Activated CD4-positive, alpha-beta T cell treated with anti-CD3 and anti-CD28 coated beads for 36 hours (primary cell): ENCODE measurements around the gene SELENOS. TPM values are rescaled to one million over a fixed set of nuclear protein-coding genes. Genes with fewer than 3 reads are reported as not detected.

Source experiments
- ATAC-seq: fragments of 200-7000 bp; cut with Tn5 transposase; one replicate; pipeline ENCODE4 v1.10.0; 2021; ENCODE audit warnings: mild to moderate bottlenecking, moderate library complexity
- CTCF ChIA-PET: fragments of 350-600 bp; sonication (Branson Sonifier 250); formaldehyde crosslinking; loops from one replicate; lab custom pipeline; 2021; ENCODE audit warnings: antibody characterized with exemption; lab: Charles Lee
- POLR2A ChIA-PET: fragments of 350-600 bp; sonication (Branson Sonifier 250); formaldehyde crosslinking; loops from one replicate; lab custom pipeline; 2021; ENCODE audit warnings: antibody characterized with exemption, inconsistent platforms; lab: Charles Lee
- DNase-seq: peaks from one replicate; pipeline ENCODE4 v3.0.0-alpha.2; 2020
- H3K27ac Mint-ChIP-seq: one replicate; pipeline ENCODE4 v1.8.0; 2021; ENCODE audit warnings: mixed read lengths
- H3K27me3 Mint-ChIP-seq: one replicate; pipeline ENCODE4 v1.8.0; 2021; ENCODE audit warnings: mixed read lengths
- H3K36me3 Mint-ChIP-seq: one replicate; pipeline ENCODE4 v1.8.0; 2021; ENCODE audit warnings: low read depth, mixed read lengths
- H3K4me1 Mint-ChIP-seq: one replicate; pipeline ENCODE4 v1.8.0; 2021; ENCODE audit warnings: mixed read lengths
- H3K4me3 Mint-ChIP-seq: one replicate; pipeline ENCODE4 v1.8.0; 2021; ENCODE audit warnings: mild to moderate bottlenecking, moderate library complexity, mixed read lengths
- H3K9me3 Mint-ChIP-seq: one replicate; pipeline ENCODE4 v1.8.0; 2021; ENCODE audit warnings: low read depth, mixed read lengths
- intact Hi-C, 2 experiments: fragments of 100-400 bp; cut with DNase I in 1 of 2; cut with micrococcal nuclease in 1 of 2; formaldehyde crosslinking; loops; one replicate each; pipeline versions ENCODE4 v1.14.2 to v1.15.1; 2022 to 2024; cut with DNase I, micrococcal nuclease
- total RNA-seq, 2 experiments: library from RNA; stranded (reverse); gene quantifications; one replicate each; pipeline ENCODE4 v1.2.3, GENCODE V29; 2021

SELENOS gene
- total RNA-seq, 2 experiments from 2014 or later = 14.5 to 20.8 TPM

DNA sequence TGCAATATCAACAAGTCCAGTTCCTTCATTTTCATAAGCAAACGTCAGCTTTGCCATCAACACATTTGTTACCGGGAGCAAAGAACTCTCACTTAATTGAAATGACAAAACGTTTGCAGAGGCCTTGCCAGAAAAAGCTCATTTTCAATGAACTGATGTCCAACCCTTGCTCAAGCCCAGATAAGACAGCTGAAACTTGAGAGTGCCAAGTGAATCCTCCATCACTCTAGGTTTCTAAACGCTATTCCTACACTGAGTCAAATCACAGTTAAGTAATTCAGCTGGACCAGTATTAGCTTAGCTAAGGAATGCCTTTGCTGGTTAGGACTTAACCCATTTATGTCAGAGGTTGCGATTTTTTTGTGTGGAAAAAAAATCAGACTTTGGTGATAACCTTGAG, 36.9 kb downstream of the SELENOS start:
- ATAC-seq = no peak
- ChIA-PET POLR2A (interaction anchor here (1.2 kb wide), 1 partner anchor 35 kb away, joined by 3 read pairs; no protein-coding TSS in a partner anchor), CTCF (interaction anchor here (0.6 to 2.2 kb wide), 9 partner anchors 9 to 232 kb away, joined by 3 to 6 read pairs (median 4); no protein-coding TSS in a partner anchor)
- peaks cover 31% of the 10 kb centered on the region for H3K36me3 Mint-ChIP-seq
- DNase-seq = no peak
- H3K9me3 Mint-ChIP-seq = no peaks in the 10 kb centered on the region
- H3K4me3 Mint-ChIP-seq = no peak overlapping the region
- intact Hi-C loops = no loop called here
- peak overlapping the region; percentile 76 for H3K27ac Mint-ChIP-seq
- H3K4me1 Mint-ChIP-seq = peaks cover 77% of the 10 kb centered on the region
- no peaks in the 10 kb centered on the region for H3K27me3 Mint-ChIP-seq

DNA sequence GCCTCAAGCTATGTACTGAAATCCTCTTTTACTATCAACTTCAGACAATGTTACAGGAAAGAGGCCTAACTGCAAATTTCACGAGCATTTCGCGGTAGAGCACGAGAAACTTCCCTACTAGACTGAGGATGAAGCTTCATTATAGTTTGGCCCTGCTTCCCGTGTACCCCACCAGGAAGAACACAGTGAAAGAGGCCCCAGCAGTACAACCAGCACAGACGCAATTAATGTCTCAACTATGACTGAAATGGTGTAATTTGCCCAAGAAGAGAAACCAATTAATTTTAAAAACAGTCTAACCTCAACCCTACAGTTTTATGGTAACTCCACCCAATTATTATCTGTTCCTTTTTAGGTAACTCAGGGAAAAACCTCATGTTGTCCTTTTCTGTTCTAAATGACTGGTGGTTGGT, 37.6 kb downstream of the SELENOS start:
- Mint-ChIP-seq H3K27ac (peak overlapping the region; percentile 76), H3K9me3 (no peaks in the 10 kb centered on the region), H3K27me3 (no peaks in the 10 kb centered on the region), H3K36me3 (peaks cover 33% of the 10 kb centered on the region), H3K4me3 (peak overlapping the region; percentile 13), H3K4me1 (peaks cover 75% of the 10 kb centered on the region)
- peak; percentile 30 for ATAC-seq
- POLR2A ChIA-PET = interaction anchor here (1.2 kb wide), 1 partner anchor 34 kb away, joined by 3 read pairs; no protein-coding TSS in a partner anchor
- intact Hi-C loops = no loop called here
- CTCF ChIA-PET = interaction anchor here (0.6 to 1.6 kb wide), 8 partner anchors 8 to 223 kb away, joined by 3 to 6 read pairs (median 4); no protein-coding TSS in a partner anchor
- no peak for DNase-seq

DNA sequence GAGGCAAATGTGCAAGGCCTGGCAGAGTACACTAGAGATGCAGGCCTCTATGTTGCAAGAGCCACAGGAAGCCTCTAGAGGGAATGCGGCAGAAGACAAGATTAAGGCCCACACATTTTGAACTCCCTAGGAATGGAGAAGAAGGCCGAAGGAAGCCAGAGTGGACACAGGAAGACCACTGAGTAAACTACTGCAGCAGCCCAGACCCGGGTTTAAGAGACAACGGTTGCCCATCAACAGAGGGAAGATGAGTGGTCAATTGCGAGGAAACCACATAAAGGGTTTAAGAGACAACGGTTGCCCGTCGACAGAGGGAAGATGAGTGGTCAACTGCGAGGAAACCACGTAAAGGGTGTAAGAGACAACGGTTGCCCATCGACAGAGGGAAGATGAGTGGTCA, 40.0 kb downstream of the SELENOS start:
- ChIA-PET CTCF (interaction anchor here (0.7 kb wide), 1 partner anchor 113 kb away, joined by 3 read pairs; no protein-coding TSS in a partner anchor), POLR2A (no interaction called here)
- intact Hi-C loops = no loop called here

GRCh38 chr15:101233651-101234280, 43.5 kb downstream of the SELENOS start:
- H3K27ac Mint-ChIP-seq = no peak overlapping the region
- H3K9me3 Mint-ChIP-seq = peaks cover 4% of the 10 kb centered on the region
- CTCF ChIA-PET = no interaction called here
- H3K4me1 Mint-ChIP-seq = peaks cover 43% of the 10 kb centered on the region
- H3K4me3 Mint-ChIP-seq = no peak overlapping the region
- H3K36me3 Mint-ChIP-seq = peaks cover 67% of the 10 kb centered on the region
- no peak for ATAC-seq
- no peaks in the 10 kb centered on the region for H3K27me3 Mint-ChIP-seq
- intact Hi-C loops = no loop called here
- POLR2A ChIA-PET = no interaction called here
- no peak for DNase-seq

More for the DNA sequence above, 40.0 kb downstream of the SELENOS start:
- ATAC-seq (no peak), DNase-seq (no peak)
- H3K4me1 Mint-ChIP-seq = peaks cover 67% of the 10 kb centered on the region
- no peak overlapping the region for H3K27ac Mint-ChIP-seq
- no peaks in the 10 kb centered on the region for H3K27me3 Mint-ChIP-seq
- H3K36me3 Mint-ChIP-seq = peaks cover 42% of the 10 kb centered on the region
- no peak overlapping the region for H3K4me3 Mint-ChIP-seq
- H3K9me3 Mint-ChIP-seq = no peaks in the 10 kb centered on the region

- POLR2A ChIA-PET = no interaction called here
- CTCF ChIA-PET = interaction anchor here (1.5 kb wide), 1 partner anchor 13 kb away, joined by 5 read pairs; no protein-coding TSS in a partner anchor
- Mint-ChIP-seq H3K4me1 (peaks cover 48% of the 10 kb centered on the region), H3K36me3 (peaks cover 77% of the 10 kb centered on the region), H3K27ac (no peak overlapping the region), H3K27me3 (no peaks in the 10 kb centered on the region), H3K9me3 (peaks cover 11% of the 10 kb centered on the region), H3K4me3 (no peak overlapping the region)
- intact Hi-C loops = no loop called here
- DNase-seq (no peak), ATAC-seq (no peak)
These were observed 44.6 kb downstream of the SELENOS start for GRCh38 chr15:101232677-101233076.

DNA sequence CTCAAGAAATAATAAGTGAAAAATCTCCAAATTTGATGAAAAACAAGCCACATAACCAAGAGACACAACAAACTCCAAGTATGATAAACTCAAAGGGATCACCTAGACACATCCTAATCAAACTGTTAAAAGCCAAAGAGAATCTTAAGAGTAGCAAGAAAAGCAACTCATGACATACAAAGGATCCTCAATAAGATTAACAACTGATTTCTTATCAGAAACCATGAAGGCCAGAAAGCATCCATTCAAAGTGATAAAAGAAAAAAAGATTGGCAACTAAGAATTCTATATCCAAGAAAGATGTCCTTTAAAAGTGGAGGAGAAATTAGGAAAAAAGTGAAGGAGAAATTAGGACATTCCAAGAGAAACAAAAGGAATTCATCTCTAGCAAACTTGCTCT, 49.0 kb downstream of the SELENOS start:
- CTCF ChIA-PET = no interaction called here
- ATAC-seq (no peak), DNase-seq (no peak)
- Mint-ChIP-seq H3K36me3 (peaks cover 79% of the 10 kb centered on the region), H3K27ac (peak overlapping the region; percentile 37), H3K4me1 (peaks cover 54% of the 10 kb centered on the region), H3K9me3 (peaks cover 11% of the 10 kb centered on the region), H3K27me3 (no peaks in the 10 kb centered on the region), H3K4me3 (no peak overlapping the region)
- intact Hi-C loops = no loop called here
- POLR2A ChIA-PET = no interaction called here

DNA sequence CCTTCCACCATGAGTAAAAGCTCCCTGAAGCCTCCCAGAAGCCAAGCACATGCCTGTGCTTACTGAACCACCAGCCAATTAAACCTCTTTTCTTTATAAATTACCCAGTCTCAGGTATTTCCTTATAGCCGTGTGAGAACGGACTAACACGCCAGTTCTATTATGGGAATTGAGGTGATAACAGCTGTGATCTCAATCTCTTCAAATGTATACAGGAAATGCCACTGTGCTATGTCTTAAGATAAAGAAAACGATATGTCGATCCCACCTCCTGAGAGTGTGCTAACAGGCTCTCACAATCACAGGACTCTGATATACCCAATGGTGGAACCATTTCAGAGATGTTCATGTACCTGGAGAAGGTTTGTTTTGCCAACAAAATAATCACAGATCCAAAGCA, 51.6 kb downstream of the SELENOS start:
- no peaks in the 10 kb centered on the region for H3K27me3 Mint-ChIP-seq
- intact Hi-C loops = no loop called here
- ChIA-PET POLR2A (interaction anchor here (0.5 kb wide), 1 partner anchor 32 kb away, joined by 3 read pairs; no protein-coding TSS in a partner anchor), CTCF (interaction anchor here (1.4 kb wide), 1 partner anchor 19 kb away, joined by 3 read pairs; no protein-coding TSS in a partner anchor)
- no peak overlapping the region for H3K27ac Mint-ChIP-seq
- H3K36me3 Mint-ChIP-seq = peaks cover 61% of the 10 kb centered on the region
- peaks cover 11% of the 10 kb centered on the region for H3K9me3 Mint-ChIP-seq
- no peak for ATAC-seq
- no peak overlapping the region for H3K4me3 Mint-ChIP-seq
- peaks cover 58% of the 10 kb centered on the region for H3K4me1 Mint-ChIP-seq
- no peak for DNase-seq

Other genes starting within 250 kb of the SELENOS start
- 10 to 100 TPM; 31.5 to 36.1 TPM for gene CHSY1, start 25.4 kb downstream of the SELENOS start, total RNA-seq
- 100 to 1,000 TPM; 167 to 185 TPM for gene SNRPA1, start 17.8 kb upstream of the SELENOS start, total RNA-seq
- gene PCSK6, start 212.2 kb upstream of the SELENOS start, total RNA-seq = under 1 TPM; 0.75 to 0.95 TPM